ENCODE measurements around the gene LILRA2. TPM values are rescaled to one million over a fixed set of nuclear protein-coding genes. Genes with fewer than 3 reads are reported as not detected.

Gene LILRA2
- total RNA-seq, 1 donor from 2014 or later = not detected

GRCh38 chr19:54606230-54606629 lies 32.6 kb downstream of the LILRA2 start:
- H3K27ac Mint-ChIP-seq = peak overlapping the region; percentile 79
- intact Hi-C loops (cut with micrococcal nuclease) = no loop called here
- peaks cover 3% of the 10 kb centered on the region for H3K9me3 Mint-ChIP-seq
- H3K36me3 Mint-ChIP-seq (ENCODE audit: low read depth) = no peaks in the 10 kb centered on the region
- peaks cover 5% of the 10 kb centered on the region for H3K27me3 Mint-ChIP-seq
- DNase-seq (no peak), ATAC-seq (ENCODE audit: low read depth) (peak; percentile 33)
- H3K4me1 Mint-ChIP-seq = peaks cover 35% of the 10 kb centered on the region
- TF ChIP-seq CTCF (IDR thresholded peaks at IDR 0.05) = no peak
- peak overlapping the region; percentile 11 for H3K4me3 Mint-ChIP-seq
- CTCF ChIA-PET = no interaction called here
- POLR2A ChIA-PET = interaction anchor here (2.6 kb wide), 1 partner anchor 11 kb away, joined by 18 read pairs; no protein-coding TSS in a partner anchor

DNA sequence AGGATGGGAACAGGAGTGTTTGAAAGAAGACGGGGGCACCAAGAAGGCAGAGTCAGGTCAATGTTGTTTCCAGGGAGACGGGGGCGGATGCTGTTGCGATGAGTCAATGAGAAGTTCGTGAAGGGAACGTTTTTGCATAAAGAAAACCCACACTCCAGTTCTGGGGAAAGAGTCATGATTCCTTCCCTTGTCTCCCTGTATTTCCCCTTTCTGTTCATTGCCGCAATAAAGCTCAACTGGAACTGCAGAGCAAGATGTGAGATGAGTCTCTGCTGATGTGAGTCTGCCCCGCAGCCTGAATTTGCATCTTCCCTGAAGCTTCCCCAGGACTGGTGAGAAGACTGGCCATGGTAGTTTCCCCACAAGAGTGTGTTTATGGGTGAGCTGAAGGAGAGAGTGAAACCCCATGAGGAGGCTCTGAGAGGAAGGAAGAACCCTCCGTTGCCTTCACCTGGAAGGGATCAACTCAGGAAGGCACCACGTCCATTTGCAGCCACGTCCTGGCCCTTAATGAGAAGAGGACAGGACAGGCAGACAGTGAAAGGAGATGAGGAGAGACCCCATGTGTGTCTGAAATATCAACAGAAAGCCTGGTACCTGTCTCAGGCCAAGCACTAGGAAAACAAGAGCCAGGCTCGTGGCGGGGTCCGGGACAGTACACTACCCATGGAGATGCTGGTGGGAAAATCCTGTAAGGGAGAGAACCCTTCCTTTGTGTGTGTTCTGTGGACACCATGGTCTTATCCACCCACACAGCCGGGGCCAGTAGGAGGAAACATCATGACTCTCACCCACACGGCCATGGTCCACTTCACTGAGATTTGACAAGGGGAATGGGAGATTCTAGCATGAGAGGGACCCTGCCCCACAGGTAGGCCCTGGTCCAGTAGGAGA lies 33.5 kb downstream of the LILRA2 start:
- Mint-ChIP-seq H3K4me3 (peak overlapping the region; percentile 21), H3K9me3 (peaks cover 3% of the 10 kb centered on the region), H3K36me3 (ENCODE audit: low read depth) (no peaks in the 10 kb centered on the region), H3K27ac (peak overlapping the region; percentile 79), H3K27me3 (peaks cover 4% of the 10 kb centered on the region), H3K4me1 (peaks cover 44% of the 10 kb centered on the region)
- peak; percentile 85 for ATAC-seq (ENCODE audit: low read depth)
- no peak for TF ChIP-seq CTCF (IDR thresholded peaks at IDR 0.05)
- POLR2A ChIA-PET = interaction anchor here (2.6 kb wide), 1 partner anchor 10 kb away, joined by 18 read pairs; no protein-coding TSS in a partner anchor
- DNase-seq = no peak
- CTCF ChIA-PET = no interaction called here
- intact Hi-C loops (cut with micrococcal nuclease) = no loop called here

DNA sequence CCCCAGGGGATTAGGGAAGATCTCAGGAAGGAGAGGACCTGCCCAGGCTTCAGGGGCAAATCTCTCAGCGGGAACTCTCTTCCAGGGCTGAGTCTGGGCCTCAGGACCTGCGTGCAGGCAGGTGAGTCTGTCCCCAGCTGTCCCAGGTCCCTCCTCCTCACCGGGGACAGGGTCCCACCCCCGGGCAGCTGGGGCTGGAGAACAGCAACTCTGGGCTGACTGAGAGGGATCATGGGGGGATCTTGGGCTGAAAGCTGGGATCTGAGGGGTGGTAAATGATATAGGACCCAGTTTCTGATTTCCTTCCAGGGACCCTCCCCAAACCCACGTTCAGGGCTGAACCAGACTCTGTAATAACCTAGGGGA lies 34.2 kb downstream of the LILRA2 start:
- DNase-seq (no peak), ATAC-seq (ENCODE audit: low read depth) (no peak)
- CTCF ChIA-PET = no interaction called here
- POLR2A ChIA-PET = no interaction called here
- Mint-ChIP-seq H3K27ac (peak overlapping the region; percentile 50), H3K27me3 (peaks cover under 1% of the 10 kb centered on the region), H3K4me3 (no peak overlapping the region), H3K4me1 (peaks cover 50% of the 10 kb centered on the region), H3K9me3 (peaks cover 3% of the 10 kb centered on the region), H3K36me3 (ENCODE audit: low read depth) (no peaks in the 10 kb centered on the region)
- no peak for TF ChIP-seq CTCF (IDR thresholded peaks at IDR 0.05)
- intact Hi-C loops (cut with micrococcal nuclease) = no loop called here

DNA sequence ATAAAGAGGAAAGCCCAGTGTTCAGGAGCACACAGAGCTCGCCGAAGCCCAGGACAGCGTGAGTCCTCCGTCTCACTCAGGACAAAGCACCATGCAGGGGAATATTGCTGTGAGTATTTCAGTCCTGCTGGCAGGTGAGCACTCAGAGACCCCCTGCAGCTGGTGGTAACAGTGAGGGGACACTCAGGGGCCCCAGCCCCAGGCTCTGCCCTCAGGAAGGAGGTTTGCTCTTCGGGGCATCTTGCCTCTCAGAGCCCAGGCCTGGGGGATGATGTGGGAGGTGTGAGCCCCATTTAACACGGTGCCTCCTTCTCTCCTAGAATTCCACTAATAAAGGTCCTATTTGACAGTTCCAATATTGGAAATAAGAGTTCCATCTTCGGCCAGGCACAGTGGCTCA lies 34.6 kb downstream of the LILRA2 start:
- no peak for DNase-seq
- ChIA-PET CTCF (no interaction called here), POLR2A (no interaction called here)
- intact Hi-C loops (cut with micrococcal nuclease) = no loop called here
- no peaks in the 10 kb centered on the region for H3K36me3 Mint-ChIP-seq (ENCODE audit: low read depth)
- peaks cover 54% of the 10 kb centered on the region for H3K4me1 Mint-ChIP-seq
- no peak overlapping the region for H3K4me3 Mint-ChIP-seq
- H3K27ac Mint-ChIP-seq = peak overlapping the region; percentile 50
- H3K27me3 Mint-ChIP-seq = no peaks in the 10 kb centered on the region
- ATAC-seq (ENCODE audit: low read depth) = no peak
- TF ChIP-seq CTCF (IDR thresholded peaks at IDR 0.05) = no peak
- H3K9me3 Mint-ChIP-seq = peaks cover 3% of the 10 kb centered on the region

DNA sequence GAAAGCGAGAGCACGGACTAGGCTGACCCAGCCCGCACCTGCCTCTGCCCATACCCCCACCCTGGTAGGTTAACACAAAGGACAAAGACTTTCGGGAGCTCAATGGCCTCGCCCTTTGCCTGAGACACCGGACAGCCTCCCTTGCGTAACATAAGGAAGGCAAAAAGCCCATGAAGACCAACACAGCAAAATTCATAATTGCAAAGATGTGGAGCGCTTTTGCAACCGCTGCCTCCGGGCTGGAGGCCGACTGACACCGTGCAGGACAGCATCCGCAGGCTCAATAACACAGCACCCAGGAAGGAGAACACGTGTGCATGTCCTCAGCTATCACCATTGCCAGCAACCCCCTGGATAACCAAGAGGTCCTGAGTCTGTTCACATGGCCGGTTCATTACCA lies 35.2 kb downstream of the LILRA2 start:
- H3K27me3 Mint-ChIP-seq = no peaks in the 10 kb centered on the region
- no peaks in the 10 kb centered on the region for H3K36me3 Mint-ChIP-seq (ENCODE audit: low read depth)
- POLR2A ChIA-PET = no interaction called here
- H3K9me3 Mint-ChIP-seq = peaks cover 3% of the 10 kb centered on the region
- H3K4me3 Mint-ChIP-seq = no peak overlapping the region
- CTCF ChIA-PET = no interaction called here
- intact Hi-C loops (cut with micrococcal nuclease) = no loop called here
- no peak for TF ChIP-seq CTCF (IDR thresholded peaks at IDR 0.05)
- no peak for ATAC-seq (ENCODE audit: low read depth)
- no peak overlapping the region for H3K27ac Mint-ChIP-seq
- DNase-seq = no peak
- H3K4me1 Mint-ChIP-seq = peaks cover 57% of the 10 kb centered on the region
